Gastrocnemius medialis (tissue), 4 donors: ENCODE data around the gene PANK3. TPM values are rescaled to one million over a fixed set of nuclear protein-coding genes. Genes with fewer than 3 reads are reported as not detected.

Experiments
- ATAC-seq, 2 donors: fragments of 150-250 bp; one replicate each; pipeline ENCODE4 v1.9.1; 2016
- DNase-seq, 2 donors: peaks; one replicate each; pipeline ENCODE4 v3.0.0-alpha.2; 2019
- H3K27ac ChIP-seq, 4 donors: fragments of 200-600 bp; sonication (generic); 1 replicate in 1 of 4; 2 replicates in 3 of 4; pipeline ENCODE4 v1.5.1; 2016 to 2018; ENCODE audit warnings: mild to moderate bottlenecking in 2 of 4, moderate library complexity in 1 of 4
- H3K27me3 ChIP-seq, 3 donors: fragments of 200-600 bp; sonication (generic) in 2 of 3; 1 replicate in 1 of 3; 2 replicates in 2 of 3; pipeline versions ENCODE4 v1.5.1 to v1.6.0; 2016 to 2019; ENCODE audit warnings: mild to moderate bottlenecking in 1 of 3, moderate library complexity in 1 of 3
- H3K36me3 ChIP-seq, 2 donors: fragments of 200-600 bp; sonication (generic) in 1 of 2; one replicate each; pipeline ENCODE4 v1.5.1; 2017 to 2018
- H3K4me1 ChIP-seq, 2 donors: fragments of 200-600 bp; sonication (generic) in 1 of 2; one replicate each; pipeline ENCODE4 v1.5.1; 2016 to 2017; ENCODE audit warnings: mild to moderate bottlenecking in 2 of 2
- H3K4me3 ChIP-seq, 4 donors: fragments of 200-600 bp; sonication (generic) in 3 of 4; 1 replicate in 1 of 4; 2 replicates in 3 of 4; pipeline ENCODE4 v1.5.1; 2016 to 2019; ENCODE audit warnings: mild to moderate bottlenecking in 2 of 4
- H3K9me3 ChIP-seq, 3 donors: fragments of 200-600 bp; sonication (generic) in 2 of 3; 1 replicate in 1 of 3; 2 replicates in 2 of 3; pipeline ENCODE4 v1.5.1; 2016 to 2019
- CTCF ChIP-seq, 5 experiments: fragments of 450-650 bp in 3 of 5; fragments of 200-600 bp in 2 of 5; sonication (generic) in 2 of 5; IDR thresholded peaks in 4 of 5; conservative IDR thresholded peaks in 1 of 5; 1 replicate in 4 of 5; 2 replicates in 1 of 5; pipeline ENCODE4 v1.5.1; 2016 to 2019; ENCODE audit warnings: antibody characterized with exemption in 5 of 5, mild to moderate bottlenecking in 3 of 5, moderate library complexity in 3 of 5
- POLR2A ChIP-seq, 2 donors: fragments of 450-650 bp; IDR thresholded peaks; one replicate each; pipeline ENCODE4 v1.6.1; 2017; ENCODE audit warnings: antibody characterized with exemption in 2 of 2, mild to moderate bottlenecking in 2 of 2, moderate library complexity in 2 of 2
- in situ Hi-C, 4 donors: fragments of 200-750 bp; cut with MboI; loops; one replicate each; pipeline versions ENCODE4 v1.15.0 to v1.8.0; 2017; ENCODE audit warnings: low sequenced_read_pairs in 4 of 4
- intact Hi-C: fragments of 100-400 bp; cut with DNase I; formaldehyde crosslinking; loops from one replicate; pipeline ENCODE4 v1.15.1; 2023; ENCODE audit warnings: low total_unique reads
- total RNA-seq, 4 donors: library from RNA; depleted of rRNA; stranded (reverse); fragments of >200 nt; gene quantifications; one replicate each; pipeline versions ENCODE4 v1.1.0 to v1.2.3, GENCODE V29; 2016

The PANK3 gene
- total RNA-seq, 4 donors from 2014 or later: 14.5 to 23.5 (median 16.1) TPM

- DNase-seq (no peak), ATAC-seq (no peak)
- H3K9me3 ChIP-seq: no peaks in the 10 kb centered on the region
- in situ Hi-C loops: no loop called here
- H3K4me1 ChIP-seq: peaks cover 0 to 4% of the 10 kb centered on the region in 2 donors
- no peak for TF ChIP-seq POLR2A (IDR thresholded peaks at IDR 0.05)
- intact Hi-C loops: no loop called here
- no peaks in the 10 kb centered on the region for H3K27me3 ChIP-seq
- H3K36me3 ChIP-seq: peaks cover 0 to 17% of the 10 kb centered on the region in 2 donors
- no peak overlapping the region for H3K4me3 ChIP-seq
- no peak overlapping the region for H3K27ac ChIP-seq
Measured at GRCh38 chr5:168568738-168569137, 10.4 kb downstream of the PANK3 start.

DNA sequence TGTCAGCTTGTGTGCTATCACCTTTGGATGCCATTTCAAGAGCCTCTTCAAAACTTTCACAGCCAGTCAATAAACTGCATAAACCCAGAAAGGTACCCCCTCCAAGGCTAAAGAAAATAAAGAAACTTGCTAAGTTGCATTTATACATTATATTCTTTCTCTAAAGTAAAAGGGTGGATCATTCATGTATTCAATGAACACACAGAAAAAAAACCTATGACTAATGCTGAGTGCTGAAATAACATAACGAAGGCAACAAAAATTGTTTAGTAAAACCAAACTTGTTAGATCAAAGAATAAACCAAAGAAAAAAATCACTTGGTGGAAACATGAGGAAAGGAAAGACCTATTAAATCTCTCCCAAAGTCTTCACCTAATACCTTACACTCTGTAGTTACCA is 15.2 kb downstream of the PANK3 start:
- ATAC-seq (no peak), DNase-seq (no peak)
- no peak overlapping the region for H3K4me3 ChIP-seq
- H3K27me3 ChIP-seq: no peaks in the 10 kb centered on the region
- intact Hi-C loops: no loop called here
- in situ Hi-C loops: no loop called here
- H3K27ac ChIP-seq: no peak overlapping the region
- H3K4me1 ChIP-seq: no peaks in the 10 kb centered on the region
- TF ChIP-seq CTCF (IDR thresholded peaks at IDR 0.05 in 4 of 5, conservative IDR thresholded peaks at IDR 0.05 in 1 of 5) (no peak), POLR2A (IDR thresholded peaks at IDR 0.05) (no peak)
- no peaks in the 10 kb centered on the region for H3K9me3 ChIP-seq
- peaks cover 0 to 33% of the 10 kb centered on the region in 2 donors for H3K36me3 ChIP-seq

DNA sequence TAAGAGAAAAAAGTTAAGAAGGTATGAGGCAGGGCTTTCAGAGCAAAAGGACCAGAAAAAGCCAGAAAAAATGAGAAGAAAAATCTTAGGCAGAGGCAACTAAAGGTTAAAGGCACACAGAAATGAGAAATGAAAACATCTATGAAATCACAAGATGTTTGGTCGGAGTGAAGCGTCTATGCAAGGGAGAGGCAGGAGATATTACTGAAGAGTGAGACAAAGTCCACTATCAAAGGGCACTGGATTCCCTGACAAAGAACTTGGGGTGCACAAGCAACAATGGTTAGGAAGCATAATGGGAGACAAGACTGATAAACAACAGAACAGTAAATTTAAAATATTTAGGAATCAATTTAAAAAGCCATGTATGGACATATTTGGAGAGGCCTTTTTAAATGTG is 16.9 kb downstream of the PANK3 start:
- Histone ChIP-seq H3K27ac (no peak overlapping the region), H3K4me1 (peaks cover 2 to 5% of the 10 kb centered on the region in 2 donors), H3K36me3 (peaks cover 0 to 37% of the 10 kb centered on the region in 2 donors), H3K4me3 (no peak overlapping the region), H3K9me3 (no peaks in the 10 kb centered on the region), H3K27me3 (no peaks in the 10 kb centered on the region)
- in situ Hi-C loops: no loop called here
- DNase-seq (no peak), ATAC-seq (no peak)
- TF ChIP-seq POLR2A (IDR thresholded peaks at IDR 0.05): no peak
- TF ChIP-seq CTCF (IDR thresholded peaks at IDR 0.05 in 4 of 5, conservative IDR thresholded peaks at IDR 0.05 in 1 of 5): no peak
- intact Hi-C loops: no loop called here

DNA sequence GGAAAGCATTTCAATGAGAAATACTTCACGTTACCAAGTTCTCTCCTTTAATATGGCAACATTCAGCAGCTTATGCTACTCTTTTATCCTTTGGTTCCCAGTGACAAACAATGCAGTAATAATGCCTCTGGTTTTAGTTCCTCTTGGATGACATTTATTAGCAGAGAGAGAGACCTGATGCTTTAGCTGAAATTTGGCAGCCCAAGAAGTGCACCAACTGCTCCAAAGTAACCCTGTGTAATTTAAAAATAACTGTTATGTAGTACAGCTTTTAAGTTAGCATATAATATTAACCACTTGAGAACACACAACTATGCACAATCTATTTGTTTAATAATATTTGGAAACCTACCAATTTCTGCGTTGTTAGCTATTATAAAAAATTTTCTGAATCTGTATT is 21.8 kb downstream of the PANK3 start:
- intact Hi-C loops (no loop called here), in situ Hi-C loops (no loop called here)
- H3K36me3 ChIP-seq: peaks cover 0 to 28% of the 10 kb centered on the region in 2 donors
- TF ChIP-seq CTCF (IDR thresholded peaks at IDR 0.05 in 4 of 5, conservative IDR thresholded peaks at IDR 0.05 in 1 of 5) (no peak), POLR2A (IDR thresholded peaks at IDR 0.05) (no peak)
- ATAC-seq: no peak
- no peaks in the 10 kb centered on the region for H3K9me3 ChIP-seq
- no peaks in the 10 kb centered on the region for H3K27me3 ChIP-seq
- peaks cover 5 to 13% of the 10 kb centered on the region in 2 donors for H3K4me1 ChIP-seq
- H3K27ac ChIP-seq: no peak overlapping the region
- no peak for DNase-seq
- H3K4me3 ChIP-seq: no peak overlapping the region

DNA sequence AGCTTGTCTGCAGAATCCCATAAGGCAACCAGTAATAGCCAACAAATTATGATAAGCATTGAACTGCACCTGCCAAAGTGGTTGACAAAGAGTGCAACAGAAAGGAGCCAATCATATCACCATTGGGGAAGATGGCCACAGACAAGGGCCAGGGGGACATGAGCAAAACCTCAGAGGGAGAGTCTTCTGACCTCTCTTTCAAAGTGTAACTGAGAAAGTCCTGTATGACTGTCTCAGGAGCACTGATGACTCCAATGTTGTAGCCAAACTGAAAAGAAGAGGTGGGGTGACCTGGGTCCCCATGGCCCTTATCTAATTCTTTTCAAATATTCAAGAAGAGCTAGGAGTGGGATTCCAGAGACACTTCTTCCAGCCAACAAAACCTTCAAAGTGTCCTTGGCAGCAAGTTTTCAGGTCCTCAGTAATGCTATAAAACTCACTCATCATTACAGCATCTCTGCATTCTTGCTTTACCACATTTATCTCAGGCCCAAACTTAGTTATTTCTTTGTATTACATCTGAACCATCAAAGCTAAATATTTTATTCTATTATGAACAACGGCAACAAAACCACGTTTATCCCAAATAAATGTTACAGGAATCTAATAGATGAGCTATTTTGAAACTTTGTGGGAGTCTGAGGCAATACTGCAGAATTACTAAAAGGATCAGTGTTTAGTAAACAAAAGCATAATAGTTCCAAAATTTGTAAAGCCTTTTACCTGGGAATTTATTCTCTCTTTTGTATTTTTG is 25.6 kb downstream of the PANK3 start:
- Histone ChIP-seq H3K36me3 (peaks cover 0 to 15% of the 10 kb centered on the region in 2 donors), H3K27ac (no peak overlapping the region), H3K9me3 (no peaks in the 10 kb centered on the region), H3K27me3 (no peaks in the 10 kb centered on the region), H3K4me3 (no peak overlapping the region), H3K4me1 (peaks cover 19 to 30% of the 10 kb centered on the region in 2 donors)
- in situ Hi-C loops (no loop called here), intact Hi-C loops (no loop called here)
- DNase-seq (no peak), ATAC-seq (no peak)
- no peak for TF ChIP-seq POLR2A (IDR thresholded peaks at IDR 0.05)
- no peak for TF ChIP-seq CTCF (IDR thresholded peaks at IDR 0.05 in 4 of 5, conservative IDR thresholded peaks at IDR 0.05 in 1 of 5)
